ENCODE measurements around the gene PTOV1.

The PTOV1 gene

DNA sequence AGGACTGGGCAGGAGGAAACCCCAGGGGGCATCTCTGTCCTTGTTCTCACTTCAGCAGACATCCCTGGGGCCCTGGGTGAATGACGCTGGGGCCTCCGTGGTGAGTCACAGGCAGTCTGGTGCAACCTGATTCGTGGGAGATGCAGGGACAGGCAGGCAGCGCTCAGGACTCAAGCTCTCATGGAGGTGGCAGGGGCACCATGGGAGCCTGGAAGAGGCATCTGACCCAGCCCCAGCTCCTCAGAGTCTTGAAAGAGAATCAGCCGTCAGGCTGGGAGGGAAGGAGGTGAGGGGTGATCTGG, 14.0 kb upstream of the PTOV1 start:
- TF ChIP-seq CTCF (IDR thresholded peaks at IDR 0.05; ENCODE audit: low read depth, low read length, poor library complexity, severe bottlenecking) (no peak), EZH2phosphoT487 (IDR thresholded peaks at IDR 0.05; ENCODE audit: borderline replicate concordance, low read length) (no peak)
- 0 out of 2 replicates have a peak, but pooled peaks cover 2% of the 10 kb centered on the region for H4K20me1 ChIP-seq (ENCODE audit: control insufficient read depth, insufficient read depth, low read depth, low read length)
- H3K4me2 ChIP-seq (ENCODE audit: low read length): no peak overlapping the region
- no peaks in the 10 kb centered on the region for H3K27me3 ChIP-seq (ENCODE audit: control insufficient read depth, low read length)
- H3K9me2 ChIP-seq (replicated peaks; ENCODE audit: control insufficient read depth, low read length): no peaks in the 10 kb centered on the region
- no peak overlapping the region for H3K4me3 ChIP-seq (ENCODE audit: low read length)
- H3K36me3 ChIP-seq (ENCODE audit: control insufficient read depth, low read length): peaks cover 87% of the 10 kb centered on the region
- no peak overlapping the region for H3K27ac ChIP-seq (ENCODE audit: low read depth, low read length)
- H3F3A ChIP-seq (ENCODE audit: control insufficient read depth, insufficient read depth): peaks cover 8% of the 10 kb centered on the region
- no peaks in the 10 kb centered on the region; the same call in 1 of the 2 replicates for H3K79me2 ChIP-seq (ENCODE audit: control insufficient read depth, low read length)
- H3K4me1 ChIP-seq (ENCODE audit: control insufficient read depth, low read length): peaks cover 3% of the 10 kb centered on the region
- H3K9me3 ChIP-seq (ENCODE audit: control insufficient read depth, insufficient read depth, low read length): no peaks in the 10 kb centered on the region

- Histone ChIP-seq H3K27me3 (ENCODE audit: control insufficient read depth, low read length) (no peaks in the 10 kb centered on the region), H3K9me3 (ENCODE audit: control insufficient read depth, insufficient read depth, low read length) (no peaks in the 10 kb centered on the region), H3K79me2 (ENCODE audit: control insufficient read depth, low read length) (no peaks in the 10 kb centered on the region; the same call in 1 of the 2 replicates), H3K9me2 (replicated peaks; ENCODE audit: control insufficient read depth, low read length) (no peaks in the 10 kb centered on the region), H3K4me2 (ENCODE audit: low read length) (no peak overlapping the region), H3K4me3 (ENCODE audit: low read length) (no peak overlapping the region), H3F3A (ENCODE audit: control insufficient read depth, insufficient read depth) (peaks cover 11% of the 10 kb centered on the region), H4K20me1 (ENCODE audit: control insufficient read depth, insufficient read depth, low read depth, low read length) (0 out of 2 replicates have a peak, but pooled peaks cover 2% of the 10 kb centered on the region), H3K27ac (ENCODE audit: low read depth, low read length) (no peak overlapping the region), H3K36me3 (ENCODE audit: control insufficient read depth, low read length) (peaks cover 83% of the 10 kb centered on the region), H3K4me1 (ENCODE audit: control insufficient read depth, low read length) (peaks cover 8% of the 10 kb centered on the region)
- TF ChIP-seq CTCF (IDR thresholded peaks at IDR 0.05; ENCODE audit: low read depth, low read length, poor library complexity, severe bottlenecking) (no peak), EZH2phosphoT487 (IDR thresholded peaks at IDR 0.05; ENCODE audit: borderline replicate concordance, low read length) (no peak)
Measured at GRCh38 chr19:49837425-49837824, 13.5 kb upstream of the PTOV1 start.

DNA sequence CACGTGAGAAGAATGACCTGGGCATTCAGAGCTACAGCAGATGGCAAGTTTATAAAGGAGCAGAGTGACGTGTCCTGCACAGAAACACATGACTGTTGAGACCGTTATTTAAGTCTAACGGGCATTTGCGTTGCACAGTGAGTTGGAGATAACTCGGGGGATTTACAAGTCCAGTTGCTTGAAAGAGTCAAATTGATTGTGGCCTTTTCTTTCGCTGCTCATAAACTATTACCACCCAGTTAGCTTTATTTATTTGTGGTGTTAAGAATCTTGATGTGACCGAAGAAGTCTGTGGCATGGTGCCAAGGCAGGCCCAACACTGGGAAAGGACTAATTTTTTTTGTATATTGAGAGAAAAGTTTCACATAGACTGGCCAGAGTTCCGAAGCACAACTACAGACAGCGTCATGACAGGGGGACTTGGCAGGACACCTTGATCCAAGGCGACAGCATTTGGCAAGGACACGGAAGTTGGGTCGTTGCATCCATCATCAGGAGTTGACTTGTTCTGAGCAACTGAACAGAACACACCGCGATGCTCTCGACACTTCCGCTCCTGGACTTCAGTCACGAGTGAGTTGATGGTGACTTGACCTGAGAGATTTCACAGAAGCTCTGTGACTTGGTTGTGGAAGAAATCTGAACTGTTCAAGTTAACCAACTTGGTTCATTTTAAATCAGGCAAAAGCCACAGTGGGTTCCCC, 11.9 kb upstream of the PTOV1 start:
- Histone ChIP-seq H3K4me1 (ENCODE audit: control insufficient read depth, low read length) (peaks cover 24% of the 10 kb centered on the region), H3K27ac (ENCODE audit: low read depth, low read length) (no peak overlapping the region), H3K9me3 (ENCODE audit: control insufficient read depth, insufficient read depth, low read length) (no peaks in the 10 kb centered on the region), H3K4me2 (ENCODE audit: low read length) (no peak overlapping the region), H3K9me2 (replicated peaks; ENCODE audit: control insufficient read depth, low read length) (no peaks in the 10 kb centered on the region), H3K27me3 (ENCODE audit: control insufficient read depth, low read length) (no peaks in the 10 kb centered on the region), H3F3A (ENCODE audit: control insufficient read depth, insufficient read depth) (peaks cover 20% of the 10 kb centered on the region), H3K79me2 (ENCODE audit: control insufficient read depth, low read length) (no peaks in the 10 kb centered on the region; the same call in 1 of the 2 replicates), H3K36me3 (ENCODE audit: control insufficient read depth, low read length) (peaks cover 72% of the 10 kb centered on the region), H4K20me1 (ENCODE audit: control insufficient read depth, insufficient read depth, low read depth, low read length) (0 out of 2 replicates have a peak, but pooled peaks cover 2% of the 10 kb centered on the region), H3K4me3 (ENCODE audit: low read length) (no peak overlapping the region)
- no peak for TF ChIP-seq EZH2phosphoT487 (IDR thresholded peaks at IDR 0.05; ENCODE audit: borderline replicate concordance, low read length)
- TF ChIP-seq CTCF (IDR thresholded peaks at IDR 0.05; ENCODE audit: low read depth, low read length, poor library complexity, severe bottlenecking): no peak

All from DOHH2 (cell line).